GM08714 (cell line): ENCODE results near the gene SYCP2.
"Not testable (repeated sequence)": the region's sequence is repeated elsewhere in the genome, so short reads cannot be mapped to it uniquely, and the experiment has no call there.

Experiments
- H3K4me3 ChIP-seq: fragments of 200-500 bp; sonication (Bioruptor generic); 2 replicates; pipeline ENCODE4 v1.5.1; 2014; ENCODE audit warnings: mild to moderate bottlenecking, low read length, inconsistent platforms
- ZNF274 ChIP-seq: IDR thresholded peaks from 2 replicates; pipeline ENCODE4 v1.6.1; 2012; ENCODE audit warnings: mild to moderate bottlenecking, low read depth, low read length

Gene SYCP2

DNA sequence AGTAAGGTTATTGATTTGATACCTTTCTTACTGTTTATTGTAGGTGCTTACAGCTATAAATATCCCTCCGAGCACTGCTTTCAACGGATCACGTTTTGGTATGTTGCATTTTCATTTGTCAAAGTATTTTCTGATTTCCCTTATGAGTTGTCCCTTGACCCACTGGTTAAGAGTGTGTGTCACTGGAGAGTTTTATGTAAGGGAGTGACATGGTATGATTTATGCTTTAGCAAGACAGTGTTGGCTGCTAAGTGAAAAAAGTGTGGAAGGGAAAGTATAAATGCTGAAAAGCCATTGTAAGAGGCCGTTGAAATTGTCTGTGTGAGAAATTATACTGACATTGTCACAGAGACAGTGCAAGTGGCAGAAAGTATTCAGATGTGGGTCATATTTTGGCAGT, 72.0 kb downstream of the SYCP2 start:
- TF ChIP-seq ZNF274, result no peak
- H3K4me3 ChIP-seq, result no peak overlapping the region

DNA sequence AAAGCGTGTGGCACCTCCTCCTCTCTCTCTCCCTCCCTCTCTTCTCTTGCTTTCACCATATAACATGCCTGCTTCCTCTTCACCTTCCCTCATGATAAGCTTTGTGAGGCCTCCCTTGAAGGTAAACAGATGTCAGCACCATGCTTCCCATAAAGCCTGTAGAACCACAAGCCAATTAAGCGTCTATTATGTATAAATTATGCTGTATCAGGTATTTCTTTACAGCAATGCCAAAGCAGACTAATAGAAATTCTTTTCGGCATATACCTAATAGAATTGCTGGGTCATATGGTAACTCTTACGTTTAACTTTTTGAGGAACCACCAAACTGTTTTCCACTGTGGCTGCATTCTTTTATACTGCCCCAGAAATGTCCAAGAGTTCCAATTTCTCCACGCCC, 75.0 kb downstream of the SYCP2 start:
- TF ChIP-seq ZNF274, result no peak
- no peak overlapping the region for H3K4me3 ChIP-seq

DNA sequence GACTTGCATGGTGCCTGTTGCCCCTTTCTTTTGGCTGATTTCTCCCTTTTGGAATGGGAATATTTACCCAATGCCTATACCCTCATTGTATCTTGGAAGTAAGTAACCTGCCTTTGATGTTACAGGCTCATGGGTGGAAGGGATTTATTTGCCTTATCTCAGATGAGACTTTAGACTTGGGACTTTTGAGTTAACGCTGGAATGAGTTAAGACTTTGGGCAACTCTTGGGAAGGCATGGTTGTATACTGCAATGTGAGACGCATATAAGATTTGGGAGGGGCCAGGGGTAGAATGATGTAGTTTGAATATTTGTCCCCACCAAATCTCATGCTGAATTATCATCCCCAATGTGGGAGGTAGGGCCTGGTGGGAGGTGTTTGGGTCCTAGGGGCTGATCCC, 75.5 kb downstream of the SYCP2 start:
- no peak for TF ChIP-seq ZNF274

DNA sequence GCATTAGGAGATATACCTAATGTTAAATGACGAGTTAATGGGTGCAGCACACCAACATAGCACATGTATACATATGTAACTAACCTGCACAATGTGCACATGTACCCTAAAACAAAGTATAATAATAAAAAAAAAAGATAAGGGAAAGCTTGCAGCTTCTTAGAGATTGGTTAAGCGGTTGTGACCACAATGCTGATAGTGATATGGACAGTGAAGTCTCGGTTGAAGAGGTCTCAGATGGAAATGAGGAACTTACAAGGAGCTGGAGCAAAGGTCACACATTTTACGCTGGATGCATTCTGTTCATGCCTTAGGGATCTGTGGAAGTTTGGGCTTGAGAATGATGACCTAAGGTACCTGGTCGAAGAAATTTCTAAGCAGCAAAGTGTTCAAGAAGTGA, 76.5 kb downstream of the SYCP2 start:
- H3K4me3 ChIP-seq, result not testable (repeated sequence)

More for the DNA sequence above, 75.5 kb downstream of the SYCP2 start:
- no peak overlapping the region for H3K4me3 ChIP-seq

DNA sequence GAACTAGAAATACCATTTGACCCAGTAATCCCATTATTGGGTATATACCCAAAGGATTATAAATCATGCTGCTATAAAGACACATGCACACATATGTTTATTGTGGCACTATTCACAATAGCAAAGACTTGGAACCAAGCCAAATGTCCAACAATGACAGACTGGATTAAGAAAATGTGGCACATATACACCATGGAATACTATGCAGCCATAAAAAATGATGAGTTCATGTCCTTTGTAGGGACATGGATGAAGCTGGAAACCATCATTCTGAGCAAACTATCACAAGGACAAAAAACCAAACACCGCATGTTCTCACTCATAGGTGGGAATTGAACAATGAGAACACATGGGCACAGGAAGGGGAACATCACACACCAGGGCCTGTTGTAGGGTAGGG, 76.9 kb downstream of the SYCP2 start:
- H3K4me3 ChIP-seq, result not testable (repeated sequence)

DNA sequence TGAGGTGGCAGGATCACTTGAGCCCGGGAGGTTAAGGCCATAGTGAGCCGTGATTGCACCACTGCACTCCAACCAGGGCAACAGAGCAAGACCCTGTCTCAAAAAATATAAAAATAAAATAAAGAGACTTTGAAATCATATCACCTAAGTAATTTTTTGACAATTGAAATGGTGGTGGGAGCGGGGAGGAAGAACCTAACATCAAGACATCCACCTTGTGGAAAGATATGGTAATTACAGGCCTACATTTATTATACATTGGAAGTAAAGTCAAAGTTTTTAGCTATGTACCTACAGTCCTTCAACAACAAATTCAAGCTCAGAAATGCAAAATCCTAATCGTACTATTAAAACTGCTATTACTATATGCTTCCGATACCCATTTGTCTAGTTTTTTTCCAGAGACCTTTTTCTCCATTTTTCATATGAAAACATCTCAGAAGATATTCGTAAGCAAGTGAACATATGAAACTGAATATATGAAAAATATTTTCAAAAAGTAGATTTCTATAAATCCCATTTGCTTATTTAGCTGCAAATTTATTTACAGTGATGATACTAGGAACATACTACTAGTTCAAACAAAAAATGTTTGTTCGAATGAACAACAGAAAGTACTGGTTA, 83.3 kb downstream of the SYCP2 start:
- no peak overlapping the region for H3K4me3 ChIP-seq
- no peak for TF ChIP-seq ZNF274

DNA sequence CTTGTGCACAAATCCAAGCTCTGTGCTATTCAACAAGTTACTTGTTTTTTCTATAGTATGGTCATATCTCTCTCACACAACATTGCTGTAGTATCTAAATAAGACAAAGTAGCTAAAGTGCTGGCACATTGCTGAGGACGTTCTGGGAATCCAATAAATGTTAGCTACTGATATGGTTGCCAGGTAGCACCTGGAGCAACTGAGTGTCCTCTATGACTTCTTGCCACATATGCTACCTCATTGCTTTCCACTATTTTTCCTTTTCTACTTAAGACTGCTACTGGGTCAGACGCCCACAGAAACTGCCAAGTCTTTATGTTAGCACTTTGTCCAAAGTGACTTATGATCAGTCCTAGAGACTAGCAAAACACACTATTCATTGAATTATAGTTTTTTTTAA, 85.3 kb downstream of the SYCP2 start:
- TF ChIP-seq ZNF274, result no peak

DNA sequence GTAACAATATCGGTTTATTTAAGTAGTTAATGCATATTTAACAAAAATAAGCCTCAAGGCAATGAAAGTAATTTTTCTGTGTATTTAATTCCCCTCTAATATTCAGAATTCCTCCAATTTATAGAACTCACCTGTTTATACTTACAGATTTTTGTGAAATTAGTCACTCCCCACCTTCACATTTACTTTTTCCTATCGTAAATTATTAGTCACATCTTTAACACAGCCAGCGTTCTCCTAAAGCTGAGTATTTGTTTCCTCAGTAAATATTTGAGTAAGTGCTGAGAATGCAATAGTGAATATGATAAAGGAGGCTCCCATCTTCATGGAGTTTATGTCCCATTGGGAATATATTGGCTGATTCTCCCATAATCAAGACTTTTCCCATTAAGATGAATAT, 88.0 kb downstream of the SYCP2 start:
- no peak overlapping the region for H3K4me3 ChIP-seq
- no peak for TF ChIP-seq ZNF274

More for the DNA sequence above, 85.3 kb downstream of the SYCP2 start:
- no peak overlapping the region for H3K4me3 ChIP-seq

DNA sequence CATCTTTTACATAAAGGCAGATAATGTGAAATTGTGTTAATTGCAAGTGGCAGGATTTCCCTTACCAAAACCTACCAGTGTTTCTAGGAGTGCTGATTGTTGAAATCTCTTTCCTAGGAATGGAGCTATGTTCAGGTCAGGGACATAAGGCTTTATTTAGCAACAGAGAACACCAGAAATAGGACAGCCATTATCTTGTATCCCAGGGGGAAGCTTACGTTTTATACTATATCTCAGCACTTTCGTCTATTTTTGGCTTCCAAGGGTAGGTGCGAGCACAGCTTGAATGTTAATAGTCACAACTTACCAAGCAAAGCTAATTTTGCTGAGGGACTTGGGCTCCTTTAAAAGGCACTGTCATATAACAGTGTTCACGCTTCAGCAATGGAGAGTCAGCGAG, 94.0 kb downstream of the SYCP2 start:
- no peak for TF ChIP-seq ZNF274
- H3K4me3 ChIP-seq, result no peak overlapping the region

DNA sequence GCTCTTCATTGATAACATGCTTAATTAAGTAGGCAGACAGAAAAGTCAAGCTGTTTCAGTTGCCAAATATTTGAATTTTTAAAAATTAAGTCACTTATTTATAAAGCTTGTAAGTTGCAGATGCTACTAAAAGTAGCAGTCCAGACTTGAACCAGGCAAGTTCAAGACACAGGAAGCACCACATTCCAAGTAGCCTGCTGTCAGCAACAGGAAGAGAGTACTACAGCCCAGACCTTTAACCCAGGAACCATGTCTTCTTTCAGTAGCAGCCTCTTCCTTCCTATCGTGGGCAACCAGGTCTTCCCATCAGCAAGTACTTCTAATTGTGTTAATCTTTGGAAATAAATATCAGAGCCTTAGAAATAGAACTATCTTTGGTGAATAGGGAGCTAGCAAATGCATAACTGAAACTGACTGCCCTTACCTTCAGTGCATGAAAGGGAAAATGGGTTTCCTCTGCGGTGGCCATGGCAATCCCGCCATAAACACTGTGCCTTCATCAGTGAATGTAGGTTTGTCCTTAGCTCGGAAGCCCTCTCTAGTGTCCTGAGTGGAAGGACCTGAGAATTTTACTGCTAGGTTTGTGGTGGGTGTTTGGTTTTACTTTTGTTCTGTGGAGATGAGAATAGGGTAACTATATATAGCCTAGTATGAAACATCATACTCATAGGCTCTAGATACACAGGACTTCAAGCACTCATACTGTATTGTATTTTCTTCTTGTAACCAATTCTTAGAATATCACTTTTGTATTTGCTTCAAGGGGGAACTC, 95.6 kb downstream of the SYCP2 start:
- no peak for TF ChIP-seq ZNF274
- H3K4me3 ChIP-seq, result no peak overlapping the region

DNA sequence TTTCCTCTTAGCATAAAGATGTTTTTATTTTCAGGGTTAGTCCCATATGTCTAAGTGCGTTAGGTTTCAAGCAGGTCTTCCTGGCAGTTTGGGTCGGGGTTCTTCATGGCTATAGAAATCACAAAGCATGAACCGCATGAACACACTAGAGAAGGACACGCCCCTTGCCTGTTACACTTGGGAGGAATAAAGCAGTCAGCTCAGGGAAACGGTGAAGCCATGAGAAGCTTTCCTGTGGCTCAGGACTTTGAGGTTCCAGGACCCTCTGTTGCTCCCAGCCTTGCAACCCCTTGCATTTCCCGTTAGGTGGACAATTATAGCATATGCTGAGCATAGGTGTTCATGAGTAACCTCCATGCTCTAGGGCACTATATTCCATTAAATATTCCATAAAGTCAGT, 96.7 kb downstream of the SYCP2 start:
- no peak for TF ChIP-seq ZNF274
- no peak overlapping the region for H3K4me3 ChIP-seq

DNA sequence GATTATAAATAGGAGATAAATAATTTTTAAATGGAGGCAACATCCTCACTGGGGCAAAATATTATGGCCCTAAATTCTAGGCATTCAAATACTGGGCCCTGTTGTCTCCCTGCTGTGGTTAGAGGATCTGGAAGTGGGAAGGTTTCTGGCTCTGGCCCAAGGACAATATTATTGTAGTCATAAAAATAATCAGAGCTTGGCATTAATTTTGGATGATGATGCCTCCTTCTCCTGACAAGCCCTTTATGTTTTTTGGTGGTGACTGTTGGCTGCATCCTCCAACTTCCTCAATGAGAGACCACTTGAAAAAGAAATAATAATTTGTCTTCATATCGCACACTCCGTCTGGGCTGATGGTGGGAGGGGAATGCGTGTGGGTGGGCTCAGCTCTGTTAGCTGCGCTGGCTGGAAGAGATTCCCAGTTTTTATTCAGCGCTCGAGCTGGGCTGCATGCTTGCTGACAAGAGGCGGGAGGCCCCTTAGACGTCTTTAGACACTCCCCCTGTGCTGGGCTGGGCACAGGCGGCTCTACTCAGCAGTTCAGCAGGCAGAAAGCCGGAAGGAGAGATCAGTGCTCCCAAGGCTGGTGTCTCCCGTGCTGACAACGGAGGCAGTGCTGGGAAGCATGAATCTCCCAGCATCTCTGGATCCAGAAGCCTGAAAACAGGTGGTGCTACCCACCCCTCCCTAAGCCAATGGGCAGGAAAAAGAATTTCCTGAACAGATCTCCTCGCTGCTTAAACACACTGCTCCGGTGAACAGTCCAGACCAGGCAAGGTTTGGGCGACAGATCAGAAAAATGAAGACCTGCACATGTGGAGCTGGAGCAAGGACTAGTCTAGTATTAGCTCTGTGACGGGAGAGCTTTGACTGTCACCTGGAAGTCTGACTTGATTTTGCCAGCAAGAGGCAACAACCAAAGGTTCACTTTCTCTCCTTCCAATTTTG, 97.7 kb downstream of the SYCP2 start:
- TF ChIP-seq ZNF274, result no peak
- H3K4me3 ChIP-seq, result no peak overlapping the region

DNA sequence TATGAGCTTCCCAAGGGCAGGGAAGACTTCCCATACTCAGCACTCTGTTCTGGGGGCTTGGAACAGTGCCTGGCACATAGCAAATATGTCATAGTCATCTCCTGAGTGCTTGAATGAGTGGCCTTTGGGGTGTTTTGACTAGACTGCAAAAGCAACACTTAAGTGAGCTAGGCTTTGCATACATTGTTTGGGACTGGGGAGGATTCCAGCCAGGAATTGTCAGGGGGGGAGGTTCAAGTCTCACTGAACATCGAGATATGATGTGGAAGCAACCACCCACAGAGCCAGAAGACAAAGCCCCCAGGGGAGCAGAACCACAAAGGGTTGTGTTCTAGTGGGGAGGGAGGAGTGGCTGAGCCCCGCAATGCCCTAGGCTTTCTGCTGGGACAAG, 98.4 kb downstream of the SYCP2 start:
- no peak overlapping the region for H3K4me3 ChIP-seq

DNA sequence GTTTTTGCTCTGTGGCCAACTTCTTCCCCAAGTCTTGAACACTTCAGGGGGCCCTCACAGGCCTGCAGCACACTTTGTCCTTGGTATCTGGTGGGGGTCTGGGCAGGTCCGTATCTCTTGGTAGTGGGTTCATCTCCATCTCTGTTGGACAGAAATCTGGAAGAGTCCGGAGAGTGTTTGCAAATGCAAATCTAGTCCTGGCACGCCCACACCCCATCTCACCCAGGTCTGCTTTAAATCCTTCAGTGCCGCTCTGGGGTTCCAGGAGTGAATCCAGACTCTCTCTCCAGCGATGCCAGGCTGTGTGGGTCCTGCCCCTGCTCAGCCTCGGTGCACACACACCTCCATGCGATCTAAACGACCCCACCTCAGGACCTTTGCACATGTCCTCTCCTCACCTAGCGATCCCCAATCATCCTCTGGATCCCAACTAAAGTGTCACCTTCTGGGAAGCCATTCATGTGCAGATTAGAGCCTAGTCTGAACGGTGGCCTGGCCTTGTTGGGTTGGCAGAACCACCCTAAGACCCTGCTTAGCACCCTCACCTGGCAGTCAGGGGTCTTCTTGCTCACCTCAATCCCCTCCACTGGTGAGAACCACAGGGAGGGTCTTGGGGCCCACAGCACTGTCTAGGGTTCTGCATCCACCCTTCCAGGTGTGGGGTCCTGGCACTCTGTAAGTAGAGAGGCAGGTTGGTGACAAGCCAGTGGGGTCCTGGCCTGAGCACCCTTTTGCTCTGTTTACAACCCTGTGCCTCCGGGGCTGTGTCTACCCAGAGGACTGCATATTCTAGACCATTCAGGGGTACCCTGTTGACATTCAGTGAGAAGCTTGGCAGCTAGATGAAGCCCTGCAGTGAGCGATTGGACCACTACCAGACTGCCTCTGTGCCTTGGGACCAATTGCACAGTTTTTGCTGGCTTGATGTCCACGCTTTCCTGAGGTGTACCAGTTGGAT, 100.8 kb downstream of the SYCP2 start:
- no peak for TF ChIP-seq ZNF274

More for the DNA sequence above, 98.4 kb downstream of the SYCP2 start:
- TF ChIP-seq ZNF274, result no peak

More for the DNA sequence above, 100.8 kb downstream of the SYCP2 start:
- H3K4me3 ChIP-seq, result no peak overlapping the region
